ENCODE data around the gene LTB4R2.
A peak's percentile ranks its signal among the peaks of the same experiment; 100 is the strongest.
"Not testable (repeated sequence)": the region's sequence is repeated elsewhere in the genome, so short reads cannot be mapped to it uniquely, and the experiment has no call there.

The LTB4R2 gene

DNA sequence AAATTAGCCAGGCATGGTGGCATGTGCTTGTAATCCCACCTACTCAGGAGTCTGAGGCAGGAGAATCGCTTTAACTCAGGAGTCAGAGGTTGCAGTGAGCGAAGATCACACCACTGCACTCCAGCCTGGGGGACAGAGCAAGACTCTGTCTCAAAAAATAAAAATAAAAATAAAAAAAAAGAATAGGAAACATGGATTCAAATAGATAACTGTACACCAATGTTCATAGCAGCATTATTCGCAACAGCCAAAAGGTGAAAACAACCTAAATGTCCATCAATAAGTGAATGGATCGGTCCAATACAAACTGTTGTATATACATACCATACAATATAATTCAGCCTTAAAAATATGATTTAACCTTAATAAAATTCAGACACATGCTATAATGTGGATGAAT is 32.9 kb downstream of the LTB4R2 start:
- DNase-seq: no peak

- no peak for DNase-seq
Measured at GRCh38 chr14:24343795-24344660, 34.1 kb downstream of the LTB4R2 start.

DNA sequence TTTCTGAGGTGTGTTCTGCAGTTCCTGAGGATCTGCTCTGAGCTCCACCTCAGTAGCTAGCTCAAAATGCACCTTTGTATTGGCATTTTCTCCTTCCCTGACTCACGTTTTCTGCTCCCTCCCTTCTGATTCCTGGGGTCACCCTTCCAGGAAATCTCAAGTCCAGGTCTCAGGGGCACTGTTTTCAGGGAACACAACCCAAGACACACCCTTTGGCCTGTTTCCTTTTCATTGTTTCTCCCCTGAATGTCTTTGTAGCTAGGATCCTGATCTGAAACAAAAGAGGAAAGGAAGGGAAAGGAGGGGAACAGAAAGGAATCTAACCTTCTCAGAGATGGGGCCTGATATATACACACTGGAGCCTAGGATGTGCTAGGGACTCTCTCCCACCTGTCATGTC is 37.2 kb downstream of the LTB4R2 start:
- DNase-seq: no peak

GRCh38 chr14:24348186-24348585 is 38.2 kb downstream of the LTB4R2 start:
- DNase-seq: no peak

GRCh38 chr14:24349742-24350141 is 39.8 kb downstream of the LTB4R2 start:
- DNase-seq: no peak

GRCh38 chr14:24351517-24351916 is 41.6 kb downstream of the LTB4R2 start:
- DNase-seq: peak; percentile 18

DNA sequence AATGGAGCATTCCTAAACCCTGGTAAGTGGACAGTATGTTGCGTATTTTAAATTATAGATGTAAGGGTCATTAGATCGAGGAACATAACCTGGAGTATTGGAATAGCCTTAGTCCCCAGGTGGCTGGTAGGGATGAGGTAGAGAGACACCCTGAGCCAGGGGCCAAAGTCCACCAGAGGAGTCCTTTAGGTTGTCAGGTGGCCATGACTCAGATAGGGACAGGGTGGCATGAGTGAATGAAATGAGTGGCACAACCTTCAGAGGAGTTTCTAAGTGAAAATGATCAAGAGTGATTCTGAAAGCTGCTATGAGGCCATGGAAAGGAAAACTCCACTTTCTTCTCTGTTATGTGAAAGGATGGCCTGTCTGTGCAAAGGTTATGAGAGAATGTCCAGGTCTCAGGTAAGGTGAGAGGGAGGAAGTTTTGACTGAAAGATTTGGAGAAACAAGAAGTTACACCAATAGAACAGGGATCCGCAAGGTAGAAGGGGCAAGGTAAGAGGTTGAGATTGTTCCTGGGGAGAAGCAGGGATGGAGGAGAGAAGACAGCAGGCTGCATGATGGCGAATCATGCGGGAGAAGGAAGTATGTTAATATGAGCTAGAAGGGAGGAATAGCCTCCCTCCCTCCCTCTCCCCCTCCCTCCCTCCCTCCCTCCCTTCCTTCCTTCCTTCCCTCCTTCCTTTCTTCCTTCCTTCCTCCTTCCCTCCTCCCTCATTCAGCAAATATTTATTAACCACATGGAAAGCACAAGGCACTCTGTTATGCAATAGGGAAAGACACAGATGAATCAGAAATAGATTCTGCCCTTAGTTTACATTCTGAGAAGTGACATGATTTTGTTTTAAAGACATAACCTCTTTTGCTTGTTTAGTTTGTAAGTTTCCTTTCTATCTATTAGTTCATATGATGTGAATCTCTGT is 43.9 kb downstream of the LTB4R2 start:
- no peak for DNase-seq

- DNase-seq: not testable (repeated sequence)
Measured at GRCh38 chr14:24354482-24354825, 44.5 kb downstream of the LTB4R2 start.

DNA sequence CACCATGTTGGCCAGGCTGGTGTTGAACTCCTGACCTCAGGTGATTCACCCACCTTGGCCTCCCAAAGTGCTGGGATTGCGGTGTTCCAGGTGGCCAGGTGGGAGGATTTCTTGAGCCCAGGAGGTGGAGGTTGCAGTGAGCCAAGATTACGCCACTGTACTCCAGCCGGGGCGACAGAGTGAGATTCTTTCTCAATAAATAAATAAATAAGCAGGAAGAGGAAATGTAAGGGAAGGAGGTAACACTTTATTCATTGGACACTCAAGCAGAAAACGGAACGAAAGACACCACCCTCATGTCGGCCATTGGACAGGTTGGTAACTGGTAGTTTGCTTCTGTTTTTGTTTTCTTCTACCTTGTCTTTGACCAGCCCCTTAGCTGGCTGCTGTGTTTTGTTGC is 45.1 kb downstream of the LTB4R2 start:
- no peak for DNase-seq

GRCh38 chr14:24356208-24356607 is 46.3 kb downstream of the LTB4R2 start:
- no peak for DNase-seq

- no peak for DNase-seq
Measured at GRCh38 chr14:24360281-24360680, 50.3 kb downstream of the LTB4R2 start.

DNA sequence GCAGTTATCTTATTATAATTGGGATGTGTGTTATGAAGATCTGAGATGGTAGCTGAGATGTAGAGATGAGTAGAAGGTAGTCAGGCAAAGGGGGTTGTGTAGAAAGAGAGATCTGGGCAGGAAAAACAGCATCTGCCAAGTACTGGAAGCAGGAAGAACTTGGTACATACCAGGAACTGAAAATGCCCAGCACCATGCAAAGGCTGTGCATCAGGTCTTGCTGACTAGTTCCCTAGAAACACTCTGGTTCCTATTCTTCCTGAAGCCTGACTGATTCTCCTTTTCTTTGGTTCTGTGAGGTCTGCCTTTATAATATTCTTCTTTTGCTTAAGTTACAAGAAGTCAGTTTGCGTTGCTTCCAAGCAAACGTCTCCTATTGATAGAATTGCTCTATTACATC is 51.4 kb downstream of the LTB4R2 start:
- DNase-seq: no peak

Measured in NCI-H510A treated with DMSO at 0.1 percent for 48 hours (cell line).